Activated CD4-positive, alpha-beta memory T cell treated with anti-CD3 and anti-CD28 coated beads for 36 hours (primary cell): ENCODE data around the gene SGMS1. TPM values are rescaled to one million over a fixed set of nuclear protein-coding genes. Genes with fewer than 3 reads are reported as not detected.
"Not testable (repeated sequence)": the region's sequence is repeated elsewhere in the genome, so short reads cannot be mapped to it uniquely, and the experiment has no call there.

ENCODE experiments used
- CTCF ChIA-PET: fragments of 350-600 bp; sonication (Branson Sonifier 250); formaldehyde crosslinking; loops from one replicate; lab custom pipeline; 2021; ENCODE audit warnings: antibody characterized with exemption, inconsistent platforms; lab: Charles Lee
- POLR2A ChIA-PET: fragments of 350-600 bp; sonication (Branson Sonifier 250); formaldehyde crosslinking; loops from one replicate; lab custom pipeline; 2021; ENCODE audit warnings: antibody characterized with exemption; lab: Charles Lee
- DNase-seq: peaks from one replicate; pipeline ENCODE4 v3.0.0-alpha.2; 2020
- H3K27ac Mint-ChIP-seq: one replicate; pipeline ENCODE4 v1.8.0; 2021; ENCODE audit warnings: mixed read lengths
- H3K27me3 Mint-ChIP-seq: one replicate; pipeline ENCODE4 v1.8.0; 2021; ENCODE audit warnings: mixed read lengths
- H3K36me3 Mint-ChIP-seq: one replicate; pipeline ENCODE4 v1.8.0; 2021; ENCODE audit warnings: mixed read lengths
- H3K4me1 Mint-ChIP-seq: one replicate; pipeline ENCODE4 v1.8.0; 2021; ENCODE audit warnings: low read depth, mixed read lengths
- H3K4me3 Mint-ChIP-seq: one replicate; pipeline ENCODE4 v1.8.0; 2021; ENCODE audit warnings: mild to moderate bottlenecking, mixed read lengths
- H3K9me3 Mint-ChIP-seq: one replicate; pipeline ENCODE4 v1.8.0; 2021; ENCODE audit warnings: mixed read lengths
- intact Hi-C: fragments of 100-400 bp; cut with micrococcal nuclease; formaldehyde crosslinking; loops from one replicate; pipeline ENCODE4 v1.15.1; 2023
- total RNA-seq, 2 experiments: library from RNA; stranded (reverse); gene quantifications; one replicate each; pipeline ENCODE4 v1.2.3, GENCODE V29; 2021

SGMS1 gene
- total RNA-seq, 2 experiments from 2014 or later, result 6.8 to 7.2 TPM

DNA sequence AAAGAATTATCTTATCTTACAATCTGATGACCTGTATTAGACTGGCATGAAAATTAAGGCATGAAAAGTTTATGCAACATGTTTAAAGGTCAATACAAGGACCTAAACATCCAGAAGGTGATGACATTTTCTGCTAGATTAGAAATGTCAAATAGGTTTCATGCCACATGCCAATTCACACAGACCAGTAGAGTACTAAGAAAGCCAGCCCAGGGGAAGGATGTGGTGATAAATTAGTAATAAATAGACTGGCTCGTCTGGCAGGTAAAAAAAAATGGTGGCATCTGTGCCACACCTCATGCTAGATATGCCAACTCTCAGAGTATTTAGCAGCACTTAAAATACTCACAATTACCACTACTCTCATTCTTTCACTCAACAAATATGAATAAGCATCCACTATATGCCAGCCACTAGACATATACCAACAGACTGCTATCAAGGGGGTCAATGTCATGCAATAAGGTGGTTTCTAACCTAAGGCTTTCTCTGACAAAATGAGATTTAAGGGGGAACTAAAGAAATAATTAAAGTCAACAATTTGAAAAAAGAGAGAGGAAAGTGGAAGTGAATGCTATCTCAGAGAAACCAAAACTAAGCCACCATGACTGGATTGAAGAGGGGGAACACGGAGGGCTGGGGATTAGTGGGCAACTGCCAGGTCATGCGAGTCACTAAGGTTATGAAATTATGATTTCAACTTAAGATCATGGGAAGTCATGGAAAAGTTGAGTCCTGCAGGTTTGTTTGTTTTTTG lies 83.5 kb downstream of the SGMS1 start:
- CTCF ChIA-PET, result no interaction called here
- intact Hi-C loops, result loop anchor here (1.0 kb wide), 5 partner anchors 32 to 108 kb away; no protein-coding TSS in a partner anchor
- H3K4me3 Mint-ChIP-seq, result peak overlapping the region; percentile 36
- peaks cover 2% of the 10 kb centered on the region for H3K36me3 Mint-ChIP-seq
- no peaks in the 10 kb centered on the region for H3K9me3 Mint-ChIP-seq
- peak; percentile 70 for DNase-seq
- H3K27me3 Mint-ChIP-seq, result no peaks in the 10 kb centered on the region
- peak overlapping the region; percentile 75 for H3K27ac Mint-ChIP-seq
- POLR2A ChIA-PET, result interaction anchor here (1.0 kb wide), 1 partner anchor 96 kb away, joined by 4 read pairs; no protein-coding TSS in a partner anchor
- peaks cover 86% of the 10 kb centered on the region for H3K4me1 Mint-ChIP-seq

DNA sequence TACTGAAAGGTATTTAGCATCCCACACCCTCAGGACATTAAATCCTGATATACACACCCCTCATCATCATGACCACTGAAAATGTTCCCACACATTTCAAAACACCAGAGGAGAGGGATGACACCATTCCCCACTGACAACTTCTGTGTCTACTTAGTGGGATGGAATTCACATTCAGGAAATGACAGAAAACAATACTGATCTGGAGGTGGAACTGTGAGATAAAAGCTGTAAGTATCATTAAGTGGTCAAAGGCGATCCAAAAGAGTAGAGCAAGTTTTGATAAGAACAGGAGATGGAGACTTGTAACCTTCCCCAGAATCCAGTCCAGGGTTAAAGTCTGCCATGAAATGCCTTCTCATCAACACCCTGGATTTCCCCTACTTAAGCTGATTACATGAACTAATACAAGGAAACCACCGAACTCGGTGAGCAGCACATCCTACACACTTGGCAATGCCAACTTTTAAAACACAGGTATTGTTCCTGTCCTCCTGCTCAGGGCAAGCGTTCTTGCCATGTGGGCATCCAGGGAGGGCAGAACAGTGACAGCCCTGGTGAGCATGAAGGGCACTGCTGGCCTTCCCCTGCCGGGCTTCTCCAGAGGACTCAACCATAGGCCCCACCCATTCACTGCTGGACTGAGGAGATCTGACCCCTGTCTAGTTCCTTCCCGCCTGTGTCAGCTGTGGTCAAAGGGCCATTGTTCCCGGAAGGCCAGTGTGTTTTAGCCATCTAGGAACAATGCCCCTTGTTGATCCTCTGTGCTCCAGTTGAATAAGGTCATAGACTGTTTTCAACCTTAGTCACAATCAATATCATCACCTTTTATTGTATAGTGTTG lies 85.0 kb downstream of the SGMS1 start:
- Mint-ChIP-seq H3K9me3 (no peaks in the 10 kb centered on the region), H3K36me3 (peaks cover 2% of the 10 kb centered on the region), H3K4me1 (peaks cover 76% of the 10 kb centered on the region), H3K27me3 (no peaks in the 10 kb centered on the region), H3K27ac (peak overlapping the region; percentile 46), H3K4me3 (peak overlapping the region; percentile 25)
- ChIA-PET POLR2A (interaction anchor here (0.7 to 3.5 kb wide), 7 partner anchors 15 to 142 kb away, joined by 3 to 19 read pairs (median 3); partner anchors contain the start of gene SGMS1), CTCF (interaction anchor here (0.8 to 1.5 kb wide), 5 partner anchors 14 to 142 kb away, joined by 3 to 7 read pairs (median 3); no protein-coding TSS in a partner anchor)
- intact Hi-C loops, result no loop called here
- peak; percentile 50 for DNase-seq

DNA sequence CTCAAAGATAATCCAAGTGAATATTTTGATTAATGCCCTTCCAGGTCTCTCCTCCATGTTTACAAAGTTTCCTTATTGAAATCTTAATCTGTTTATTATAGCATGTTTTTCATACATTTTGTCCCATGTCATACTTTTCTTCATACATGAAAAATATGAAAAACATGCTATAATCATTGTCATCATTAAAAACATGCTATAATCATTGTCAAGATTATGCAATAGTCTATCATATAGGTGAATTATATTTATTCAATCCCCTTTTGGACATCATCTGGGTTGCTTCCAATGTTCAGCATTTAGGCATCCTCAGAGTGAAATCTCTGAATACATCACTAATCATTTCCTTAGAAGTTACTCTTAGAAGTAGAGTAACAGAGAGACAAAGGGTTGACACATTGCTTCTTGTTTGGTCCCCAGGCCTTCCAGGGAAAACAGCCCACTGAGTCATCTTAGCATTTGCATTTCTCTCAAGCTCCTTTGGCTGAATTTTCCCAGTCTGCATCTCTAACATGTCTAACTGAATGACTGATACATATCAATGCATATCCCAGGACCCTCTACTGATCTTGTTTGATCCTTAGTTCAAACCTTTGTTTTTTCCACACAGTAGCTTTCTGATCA lies 87.0 kb downstream of the SGMS1 start:
- CTCF ChIA-PET, result interaction anchor here (1.3 to 1.4 kb wide), 2 partner anchors 24 to 169 kb away, joined by 4 read pairs; no protein-coding TSS in a partner anchor
- intact Hi-C loops, result no loop called here
- DNase-seq, result peak; percentile 46

DNA sequence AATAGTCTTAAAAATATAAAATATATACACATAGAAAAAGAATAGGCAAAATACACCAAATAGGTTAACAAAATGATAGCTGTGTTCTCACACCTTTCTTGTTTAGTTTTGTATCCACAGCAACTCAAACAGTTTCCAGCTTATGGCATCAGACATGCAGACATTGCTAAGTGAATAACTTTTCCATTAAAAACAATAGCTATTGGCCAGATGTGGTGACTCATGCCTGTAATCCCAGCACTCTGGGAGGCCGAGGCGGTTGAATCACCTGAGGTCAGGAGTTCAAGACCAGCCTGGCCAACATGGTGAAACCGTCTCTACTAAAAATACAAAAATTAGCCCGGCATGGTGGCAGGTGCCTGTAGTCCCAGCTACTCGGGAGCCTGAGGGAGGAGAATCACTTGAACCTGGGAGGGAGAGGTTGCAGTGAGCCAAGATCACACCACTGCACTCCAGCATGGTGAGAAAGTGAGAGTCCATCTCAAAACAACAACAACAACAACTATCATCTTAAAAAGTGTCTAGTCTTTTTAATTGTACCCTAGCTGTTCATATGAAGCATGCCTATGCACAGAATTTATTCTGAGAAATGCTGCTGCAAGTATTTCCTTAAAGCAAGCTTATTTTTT lies 88.9 kb downstream of the SGMS1 start:
- H3K27ac Mint-ChIP-seq, H3K4me3 Mint-ChIP-seq, H3K27me3 Mint-ChIP-seq, H3K9me3 Mint-ChIP-seq, intact Hi-C loops, H3K36me3 Mint-ChIP-seq: not testable (repeated sequence)
- CTCF ChIA-PET, result interaction anchor here (0.6 kb wide), 1 partner anchor 117 kb away, joined by 3 read pairs; no protein-coding TSS in a partner anchor
- POLR2A ChIA-PET, result interaction anchor here (1.1 to 1.5 kb wide), 4 partner anchors 22 to 102 kb away, joined by 3 to 9 read pairs (median 5); no protein-coding TSS in a partner anchor
- DNase-seq, result peak; percentile 24
- H3K4me1 Mint-ChIP-seq, result peaks cover 41% of the 10 kb centered on the region

More for the DNA sequence above, 87.0 kb downstream of the SGMS1 start:
- Mint-ChIP-seq H3K27ac (no peak overlapping the region), H3K36me3 (peaks cover 2% of the 10 kb centered on the region), H3K27me3 (no peaks in the 10 kb centered on the region), H3K4me3 (no peak overlapping the region), H3K9me3 (no peaks in the 10 kb centered on the region), H3K4me1 (peaks cover 60% of the 10 kb centered on the region)
- POLR2A ChIA-PET, result interaction anchor here (0.6 to 3.5 kb wide), 5 partner anchors 24 to 105 kb away, joined by 3 to 19 read pairs (median 4); partner anchors contain the start of gene SGMS1

DNA sequence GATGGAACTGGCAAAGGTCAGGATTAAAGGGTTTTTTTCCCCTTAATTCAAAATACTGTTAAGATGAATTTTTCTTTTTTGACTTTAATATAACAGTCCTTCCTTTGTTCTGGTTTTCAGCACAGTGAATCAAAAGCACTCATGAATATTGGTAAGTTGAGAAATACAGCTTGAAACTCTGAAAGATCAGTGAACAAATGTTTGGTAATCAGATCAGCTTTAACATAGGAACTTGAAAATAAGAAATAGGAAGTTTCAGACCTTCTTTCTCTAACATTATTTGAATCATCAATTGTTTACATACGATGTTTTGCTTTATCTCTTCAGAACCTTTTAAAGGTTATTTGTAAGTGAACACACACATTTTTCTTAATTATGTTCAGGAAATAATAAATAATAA lies 90.5 kb downstream of the SGMS1 start:
- no peak for DNase-seq
- no peaks in the 10 kb centered on the region for H3K27me3 Mint-ChIP-seq
- ChIA-PET CTCF (no interaction called here), POLR2A (no interaction called here)
- no peaks in the 10 kb centered on the region for H3K36me3 Mint-ChIP-seq
- H3K9me3 Mint-ChIP-seq, result no peaks in the 10 kb centered on the region
- intact Hi-C loops, result no loop called here
- peaks cover 30% of the 10 kb centered on the region for H3K4me1 Mint-ChIP-seq
- no peak overlapping the region for H3K27ac Mint-ChIP-seq
- no peak overlapping the region for H3K4me3 Mint-ChIP-seq

DNA sequence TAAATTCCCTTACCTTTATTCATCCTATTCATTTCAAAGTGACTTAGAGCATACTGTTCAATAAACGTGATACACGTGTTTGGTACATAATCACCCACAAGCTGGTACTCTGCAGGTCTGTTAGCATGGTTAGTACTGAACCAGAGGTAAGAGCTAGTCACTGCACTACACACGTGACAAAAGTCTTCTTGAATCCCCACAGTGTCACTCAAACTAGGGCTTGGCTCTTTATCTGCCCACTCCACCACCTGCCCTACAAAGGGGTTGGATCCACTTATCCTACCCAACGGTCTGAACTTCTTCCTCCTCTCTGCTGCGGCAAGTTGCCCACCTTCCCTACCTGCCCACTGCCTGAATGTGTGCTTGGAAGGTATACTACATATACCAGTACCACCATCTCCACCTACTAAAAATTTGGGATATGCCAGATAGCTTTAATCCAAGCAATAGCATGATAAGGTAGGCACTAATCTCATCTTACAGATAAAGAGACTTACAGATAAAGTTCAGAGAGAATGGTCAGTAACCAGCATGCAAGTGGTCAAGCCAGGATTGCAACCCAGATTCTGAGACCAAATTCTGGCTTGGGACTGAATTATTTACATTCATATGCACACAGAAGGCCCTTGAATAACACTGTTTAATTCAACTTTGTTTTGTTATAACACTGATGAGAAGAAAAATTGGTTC lies 92.2 kb downstream of the SGMS1 start:
- H3K4me3 Mint-ChIP-seq, result no peak overlapping the region
- no peak overlapping the region for H3K27ac Mint-ChIP-seq
- ChIA-PET POLR2A (no interaction called here), CTCF (interaction anchor here (0.7 kb wide), 1 partner anchor 9 kb away, joined by 5 read pairs; no protein-coding TSS in a partner anchor)
- peaks cover 26% of the 10 kb centered on the region for H3K4me1 Mint-ChIP-seq
- no peaks in the 10 kb centered on the region for H3K9me3 Mint-ChIP-seq
- intact Hi-C loops, result no loop called here
- H3K27me3 Mint-ChIP-seq, result no peaks in the 10 kb centered on the region
- no peaks in the 10 kb centered on the region for H3K36me3 Mint-ChIP-seq
- no peak for DNase-seq

DNA sequence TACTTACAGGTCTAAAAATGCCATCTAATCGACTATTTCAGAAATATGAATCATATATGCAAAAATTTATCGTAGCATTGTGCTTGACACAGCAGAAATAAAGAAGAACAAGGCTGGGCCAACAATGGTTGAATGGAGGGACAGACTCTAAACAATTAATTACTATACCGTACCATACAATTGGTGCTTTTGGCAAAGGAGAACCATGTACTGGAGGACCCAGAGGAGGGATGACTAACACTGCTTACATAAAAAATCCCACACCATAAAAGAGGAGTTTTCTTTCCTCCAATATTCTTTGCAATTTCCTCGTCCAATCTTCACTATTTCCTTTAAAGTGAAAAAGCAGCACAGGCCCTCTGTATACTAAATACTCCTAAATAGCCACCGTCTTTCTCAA lies 94.1 kb downstream of the SGMS1 start:
- no peak for DNase-seq
- ChIA-PET CTCF (no interaction called here), POLR2A (no interaction called here)
- H3K36me3 Mint-ChIP-seq, result peaks cover 5% of the 10 kb centered on the region
- peaks cover 15% of the 10 kb centered on the region for H3K4me1 Mint-ChIP-seq
- no peaks in the 10 kb centered on the region for H3K27me3 Mint-ChIP-seq
- H3K27ac Mint-ChIP-seq, result no peak overlapping the region
- intact Hi-C loops, result no loop called here
- no peak overlapping the region for H3K4me3 Mint-ChIP-seq
- no peaks in the 10 kb centered on the region for H3K9me3 Mint-ChIP-seq

DNA sequence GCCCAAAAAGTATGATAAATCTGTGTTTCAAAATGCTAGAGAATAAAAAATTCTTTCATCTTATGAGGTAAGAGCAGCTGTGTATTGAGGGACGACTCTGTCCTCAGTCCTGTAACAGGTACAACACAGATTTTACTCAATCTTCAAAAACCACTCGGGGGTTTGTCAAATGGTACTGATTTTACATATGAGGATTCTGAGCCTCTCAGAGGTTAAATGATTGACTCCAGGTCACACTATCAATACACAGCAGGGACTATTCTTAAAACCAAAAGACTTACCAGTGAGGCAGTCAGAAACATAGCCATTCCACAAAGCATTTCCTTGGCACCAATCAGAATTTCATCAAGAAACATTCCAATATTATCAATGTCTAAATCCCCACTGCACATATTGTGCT lies 95.5 kb downstream of the SGMS1 start:
- H3K9me3 Mint-ChIP-seq, result no peaks in the 10 kb centered on the region
- H3K36me3 Mint-ChIP-seq, result peaks cover 5% of the 10 kb centered on the region
- ChIA-PET CTCF (no interaction called here), POLR2A (no interaction called here)
- peaks cover 15% of the 10 kb centered on the region for H3K4me1 Mint-ChIP-seq
- H3K4me3 Mint-ChIP-seq, result no peak overlapping the region
- H3K27me3 Mint-ChIP-seq, result no peaks in the 10 kb centered on the region
- DNase-seq, result no peak
- intact Hi-C loops, result no loop called here
- H3K27ac Mint-ChIP-seq, result no peak overlapping the region

DNA sequence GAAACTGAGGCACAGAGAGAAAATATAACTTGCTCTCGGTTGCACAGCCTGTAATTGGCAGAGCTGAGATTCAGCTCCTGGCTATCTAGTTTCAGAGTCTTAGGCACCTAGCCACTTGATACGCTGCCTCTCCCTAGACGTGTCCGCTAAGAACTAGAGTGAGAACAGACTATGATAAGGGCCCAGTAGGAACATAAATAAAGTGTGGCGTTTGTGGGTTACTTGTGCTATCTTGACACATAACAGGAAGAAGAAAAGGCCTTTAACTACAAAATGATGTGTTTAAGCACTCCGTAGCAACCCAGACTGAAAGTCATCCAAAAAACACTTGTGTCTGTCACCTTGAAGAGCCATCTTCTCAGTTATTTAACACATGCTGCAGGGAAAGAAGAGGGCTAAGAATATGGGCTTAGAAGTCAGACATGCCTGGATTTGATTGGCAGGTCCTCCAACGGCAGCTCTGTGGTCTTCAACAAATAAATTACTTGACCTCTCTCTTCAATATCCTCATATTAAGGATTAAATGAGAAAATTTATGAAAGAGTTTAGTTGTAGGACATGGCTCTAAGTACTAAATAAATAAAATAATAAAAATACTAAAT lies 96.2 kb downstream of the SGMS1 start:
- no peak for DNase-seq
- intact Hi-C loops, result no loop called here
- no peak overlapping the region for H3K27ac Mint-ChIP-seq
- no peaks in the 10 kb centered on the region for H3K9me3 Mint-ChIP-seq
- H3K4me3 Mint-ChIP-seq, result no peak overlapping the region
- H3K4me1 Mint-ChIP-seq, result peaks cover 15% of the 10 kb centered on the region
- H3K36me3 Mint-ChIP-seq, result peaks cover 5% of the 10 kb centered on the region
- ChIA-PET CTCF (no interaction called here), POLR2A (interaction anchor here (1.4 kb wide), 1 partner anchor 15 kb away, joined by 4 read pairs; no protein-coding TSS in a partner anchor)
- H3K27me3 Mint-ChIP-seq, result no peaks in the 10 kb centered on the region

DNA sequence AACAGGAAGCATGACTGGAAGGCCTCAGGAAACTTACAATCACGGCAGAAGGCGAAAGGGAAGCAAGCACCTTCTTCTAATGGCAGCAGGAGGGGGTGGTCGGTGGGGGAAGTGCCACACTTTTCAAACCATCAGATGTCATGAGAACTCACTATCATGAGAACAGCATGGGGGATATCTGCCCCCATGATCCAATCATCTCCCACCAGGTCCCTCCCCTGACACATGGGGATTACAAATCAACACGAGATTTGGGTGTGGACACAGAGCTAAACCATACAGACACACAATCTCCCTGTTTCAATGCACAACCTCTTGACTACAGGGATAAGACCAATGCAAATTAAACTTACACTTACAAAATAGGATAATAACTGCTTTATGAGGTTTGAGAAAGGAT lies 97.6 kb downstream of the SGMS1 start:
- Mint-ChIP-seq H3K4me1 (peaks cover 15% of the 10 kb centered on the region), H3K36me3 (peaks cover 5% of the 10 kb centered on the region), H3K27me3 (no peaks in the 10 kb centered on the region), H3K9me3 (no peaks in the 10 kb centered on the region), H3K27ac (no peak overlapping the region), H3K4me3 (no peak overlapping the region)
- intact Hi-C loops, result no loop called here
- ChIA-PET POLR2A (no interaction called here), CTCF (no interaction called here)
- no peak for DNase-seq
